NB4 (cell line): ENCODE measurements around the gene GINS1.

Experiments used
- DNase-seq: peaks from one replicate; pipeline ENCODE4 v3.0.0; 2010; ENCODE audit warnings: low read depth
- H3K4me3 ChIP-seq: one replicate; pipeline ENCODE4 v1.5.1; 2011; ENCODE audit warnings: mild to moderate bottlenecking, low read depth, low read length, moderate library complexity
- MYC ChIP-seq: IDR thresholded peaks from 2 replicates; pipeline ENCODE4 v1.6.1; 2011; ENCODE audit warnings: low read depth, low read length
- POLR2A ChIP-seq: IDR thresholded peaks from 2 replicates; pipeline ENCODE4 v1.6.1; 2011; ENCODE audit warnings: mild to moderate bottlenecking; ENCODE audit not compliant: insufficient read length; ENCODE audit errors: extremely low read depth
- TF ChIP-seq, protein P1 (sequence below): IDR thresholded peaks from 2 replicates; pipeline ENCODE4 v1.6.1; 2011; ENCODE audit warnings: low read depth, low read length
- TF ChIP-seq, protein P2 (sequence below): IDR thresholded peaks from one replicate; pipeline ENCODE4 v1.5.1; 2012; ENCODE audit warnings: low read depth, low read length

The GINS1 gene

GRCh38 chr20:25461786-25462545 lies 54.5 kb downstream of the GINS1 start:
- DNase-seq, result peak; percentile 30
- TF ChIP-seq POLR2A, result no peak
- TF ChIP-seq, protein P1, sequence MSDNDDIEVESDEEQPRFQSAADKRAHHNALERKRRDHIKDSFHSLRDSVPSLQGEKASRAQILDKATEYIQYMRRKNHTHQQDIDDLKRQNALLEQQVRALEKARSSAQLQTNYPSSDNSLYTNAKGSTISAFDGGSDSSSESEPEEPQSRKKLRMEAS, result no peak
- TF ChIP-seq, protein P2, sequence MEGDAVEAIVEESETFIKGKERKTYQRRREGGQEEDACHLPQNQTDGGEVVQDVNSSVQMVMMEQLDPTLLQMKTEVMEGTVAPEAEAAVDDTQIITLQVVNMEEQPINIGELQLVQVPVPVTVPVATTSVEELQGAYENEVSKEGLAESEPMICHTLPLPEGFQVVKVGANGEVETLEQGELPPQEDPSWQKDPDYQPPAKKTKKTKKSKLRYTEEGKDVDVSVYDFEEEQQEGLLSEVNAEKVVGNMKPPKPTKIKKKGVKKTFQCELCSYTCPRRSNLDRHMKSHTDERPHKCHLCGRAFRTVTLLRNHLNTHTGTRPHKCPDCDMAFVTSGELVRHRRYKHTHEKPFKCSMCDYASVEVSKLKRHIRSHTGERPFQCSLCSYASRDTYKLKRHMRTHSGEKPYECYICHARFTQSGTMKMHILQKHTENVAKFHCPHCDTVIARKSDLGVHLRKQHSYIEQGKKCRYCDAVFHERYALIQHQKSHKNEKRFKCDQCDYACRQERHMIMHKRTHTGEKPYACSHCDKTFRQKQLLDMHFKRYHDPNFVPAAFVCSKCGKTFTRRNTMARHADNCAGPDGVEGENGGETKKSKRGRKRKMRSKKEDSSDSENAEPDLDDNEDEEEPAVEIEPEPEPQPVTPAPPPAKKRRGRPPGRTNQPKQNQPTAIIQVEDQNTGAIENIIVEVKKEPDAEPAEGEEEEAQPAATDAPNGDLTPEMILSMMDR, result no peak
- TF ChIP-seq MYC, result no peak
- H3K4me3 ChIP-seq, result no peak overlapping the region

DNA sequence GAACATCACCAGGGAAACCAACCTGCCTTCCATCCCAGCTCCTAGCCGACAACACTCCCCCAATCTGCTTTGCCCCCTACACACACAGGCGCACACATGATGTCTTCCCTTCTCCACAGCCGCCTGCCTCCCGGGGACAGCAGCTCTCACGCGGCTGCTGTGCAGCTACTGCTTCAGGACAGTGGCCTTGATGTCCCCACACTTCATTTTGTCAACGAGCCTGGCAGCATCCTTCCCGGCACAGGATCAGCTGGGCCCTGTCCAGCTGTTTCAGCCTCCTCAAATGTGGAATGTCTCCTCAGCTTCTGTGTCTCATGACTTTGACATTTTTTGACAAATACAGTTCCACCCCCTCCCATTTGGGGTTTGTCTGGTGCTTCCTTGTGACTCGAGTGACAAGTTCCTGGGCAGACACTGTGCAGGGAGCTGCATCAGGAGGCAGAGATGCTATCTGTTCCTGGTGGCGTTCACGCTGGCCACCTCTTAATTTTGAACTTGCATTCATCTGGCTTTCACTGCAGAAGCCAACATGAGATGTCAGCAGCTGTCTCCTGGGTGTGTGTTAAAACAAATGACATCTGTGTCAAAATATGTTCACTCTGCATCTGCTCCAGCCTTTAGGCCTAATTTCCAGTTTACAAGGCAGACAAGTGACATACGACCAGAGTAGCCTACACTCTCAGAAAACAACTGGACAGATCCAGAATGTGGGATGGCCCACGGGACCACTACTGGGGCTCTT lies 57.2 kb downstream of the GINS1 start:
- H3K4me3 ChIP-seq, result no peak overlapping the region
- TF ChIP-seq, protein P1, result no peak
- TF ChIP-seq MYC (no peak), POLR2A (no peak)
- TF ChIP-seq, protein P2, result no peak
- DNase-seq, result no peak

- no peak overlapping the region for H3K4me3 ChIP-seq
- DNase-seq, result no peak
- TF ChIP-seq, protein P2, result no peak
Measured at GRCh38 chr20:25465243-25466135, 58.0 kb downstream of the GINS1 start.

GRCh38 chr20:25466846-25467245 lies 59.4 kb downstream of the GINS1 start:
- TF ChIP-seq, protein P2, result no peak
- TF ChIP-seq MYC (no peak), POLR2A (no peak)
- TF ChIP-seq, protein P1, result no peak
- no peak overlapping the region for H3K4me3 ChIP-seq
- no peak for DNase-seq

GRCh38 chr20:25467441-25467840 lies 60.0 kb downstream of the GINS1 start:
- TF ChIP-seq MYC, result no peak
- TF ChIP-seq, protein P2, result no peak
- TF ChIP-seq, protein P1, result no peak
- no peak for TF ChIP-seq POLR2A
- DNase-seq, result no peak
- no peak overlapping the region for H3K4me3 ChIP-seq
